GM23338 (cell line): ENCODE data around the gene HSD17B11.

ENCODE experiments used
- EZH2 ChIP-seq: fragments of 200-600 bp; sonication (generic); IDR thresholded peaks from one replicate; pipeline ENCODE4 v1.8.0; 2017; ENCODE audit warnings: antibody characterized with exemption, mild to moderate bottlenecking, low read depth; ENCODE audit not compliant: unreplicated experiment
- EZH2phosphoT487 ChIP-seq: fragments of 200-600 bp; sonication (generic); IDR thresholded peaks from one replicate; pipeline ENCODE4 v1.8.1; 2018; ENCODE audit warnings: antibody characterized with exemption; ENCODE audit not compliant: unreplicated experiment
- TF ChIP-seq, protein P1 (sequence below), 2 experiments: fragments of 200-600 bp in 1 of 2; sonication (generic) in 1 of 2; conservative IDR thresholded peaks; 2 replicates each; pipeline versions ENCODE4 v1.5.1 to v1.6.1; 2016 to 2017; ENCODE audit warnings: antibody characterized with exemption in 2 of 2, low read depth in 2 of 2, mild to moderate bottlenecking in 2 of 2, moderate library complexity in 1 of 2

DNA sequence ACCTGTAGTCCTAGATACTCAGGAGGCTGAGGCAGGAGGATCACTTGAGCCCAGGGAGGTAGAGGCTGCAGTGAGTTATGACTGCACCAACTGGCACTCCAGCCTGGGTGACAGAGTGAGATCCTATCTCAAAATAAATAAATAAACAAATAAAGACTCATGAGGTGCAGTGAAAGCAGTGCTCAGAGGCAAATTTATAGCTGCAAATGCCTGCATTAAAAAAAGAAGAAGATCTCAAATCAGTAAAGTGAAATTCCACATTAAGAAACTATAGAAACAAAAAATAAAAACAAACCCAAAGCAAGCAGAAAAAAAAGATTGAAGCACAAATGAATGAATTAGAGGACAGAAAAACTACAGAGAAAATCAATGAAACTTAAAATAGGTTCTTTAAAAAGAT is 45.8 kb downstream of the HSD17B11 start:
- TF ChIP-seq, protein P1, sequence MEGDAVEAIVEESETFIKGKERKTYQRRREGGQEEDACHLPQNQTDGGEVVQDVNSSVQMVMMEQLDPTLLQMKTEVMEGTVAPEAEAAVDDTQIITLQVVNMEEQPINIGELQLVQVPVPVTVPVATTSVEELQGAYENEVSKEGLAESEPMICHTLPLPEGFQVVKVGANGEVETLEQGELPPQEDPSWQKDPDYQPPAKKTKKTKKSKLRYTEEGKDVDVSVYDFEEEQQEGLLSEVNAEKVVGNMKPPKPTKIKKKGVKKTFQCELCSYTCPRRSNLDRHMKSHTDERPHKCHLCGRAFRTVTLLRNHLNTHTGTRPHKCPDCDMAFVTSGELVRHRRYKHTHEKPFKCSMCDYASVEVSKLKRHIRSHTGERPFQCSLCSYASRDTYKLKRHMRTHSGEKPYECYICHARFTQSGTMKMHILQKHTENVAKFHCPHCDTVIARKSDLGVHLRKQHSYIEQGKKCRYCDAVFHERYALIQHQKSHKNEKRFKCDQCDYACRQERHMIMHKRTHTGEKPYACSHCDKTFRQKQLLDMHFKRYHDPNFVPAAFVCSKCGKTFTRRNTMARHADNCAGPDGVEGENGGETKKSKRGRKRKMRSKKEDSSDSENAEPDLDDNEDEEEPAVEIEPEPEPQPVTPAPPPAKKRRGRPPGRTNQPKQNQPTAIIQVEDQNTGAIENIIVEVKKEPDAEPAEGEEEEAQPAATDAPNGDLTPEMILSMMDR (conservative IDR thresholded peaks at IDR 0.05; ENCODE audit: low read depth in 2 of 2), result no peak
- no peak for TF ChIP-seq EZH2phosphoT487
- no peak for TF ChIP-seq EZH2
